ENCODE measurements around the gene BANK1. TPM values are rescaled to one million over a fixed set of nuclear protein-coding genes. Genes with fewer than 3 reads are reported as not detected.

The BANK1 gene
- total and polyA plus RNA-seq, 2 of the 4 experiments (the other 2 are of a cell fraction): under 0.01 to 0.51 TPM

- Histone ChIP-seq H3K4me1 (ENCODE audit: control insufficient read depth, insufficient read depth, low read length) (no peaks in the 10 kb centered on the region), H3K23ac (ENCODE audit: low read depth, low read length) (no peak overlapping the region), H2AK9ac (replicated peaks; ENCODE audit: low read depth, low read length, poor library complexity) (no peak overlapping the region), H4K91ac (ENCODE audit: insufficient read depth, low read depth, low read length) (no peak overlapping the region), H3K9me1 (ENCODE audit: insufficient read depth, low read length) (no peaks in the 10 kb centered on the region), H3K79me1 (ENCODE audit: low read depth in 1 of 2, low read length in 2 of 2) (no peaks in the 10 kb centered on the region), H3K56ac (ENCODE audit: extremely low read depth, insufficient read depth, low read length) (no peak overlapping the region), H3K4ac (ENCODE audit: low read depth, low read length) (no peak overlapping the region), H4K8ac (ENCODE audit: low read depth in 2 of 2, low read length in 2 of 2) (no peak overlapping the region), H2AK5ac (ENCODE audit: low read depth, low read length) (no peak overlapping the region), H2BK5ac (ENCODE audit: low read depth, low read length, poor library complexity, severe bottlenecking) (no peak overlapping the region), H2BK120ac (ENCODE audit: low read depth, low read length) (no peak overlapping the region), H3K14ac (replicated peaks; ENCODE audit: low read depth, low read length) (no peak overlapping the region), H2AFZ (replicated peaks; ENCODE audit: low read length, poor library complexity) (no peak overlapping the region), H3K9ac (ENCODE audit: low read depth, low read length) (no peak overlapping the region), H4K5ac (ENCODE audit: low read depth, low read length) (no peak overlapping the region), H3K27ac (ENCODE audit: insufficient read depth, low read length) (no peak overlapping the region), H3K9me3 (ENCODE audit: control insufficient read depth, insufficient read depth, low read length) (no peaks in the 10 kb centered on the region), H3K4me3 (ENCODE audit: insufficient read depth, low read depth, low read length) (no peak overlapping the region), H3K27me3 (ENCODE audit: control insufficient read depth, insufficient read depth, low read length) (no peaks in the 10 kb centered on the region), H3K18ac (ENCODE audit: low read depth, low read length) (no peak overlapping the region), H2BK20ac (ENCODE audit: low read depth, low read length) (no peak overlapping the region), H2BK15ac (ENCODE audit: low read depth, low read length) (no peak overlapping the region), H3K36me3 (ENCODE audit: control insufficient read depth, insufficient read depth, low read length) (no peaks in the 10 kb centered on the region), H3K4me2 (ENCODE audit: low read depth, low read length) (no peak overlapping the region), H4K20me1 (ENCODE audit: insufficient read depth, low read length) (no peaks in the 10 kb centered on the region)
- in situ Hi-C loops (cut with MboI; ENCODE audit: low sequenced_read_pairs) (no loop called here), dilution Hi-C loops (cut with HindIII; ENCODE audit: low sequenced_read_pairs, unreplicated experiment) (no loop called here), intact Hi-C loops (cut with micrococcal nuclease) (no loop called here)
- TF ChIP-seq ELK1 (IDR thresholded peaks at IDR 0.05; ENCODE audit: borderline replicate concordance, low read depth, low read length): no peak
- no peak for TF ChIP-seq MXI1 (IDR thresholded peaks at IDR 0.05; ENCODE audit: borderline replicate concordance, low read depth, low read length)
- TF ChIP-seq FOS (IDR thresholded peaks at IDR 0.05; ENCODE audit: low read depth, low read length): no peak
- no peak for TF ChIP-seq RFX5 (IDR thresholded peaks at IDR 0.05; ENCODE audit: low read depth, low read length)
- TF ChIP-seq POLR2A (IDR thresholded peaks at IDR 0.05; ENCODE audit: low read depth, low read length): no peak
- TF ChIP-seq CEBPB (IDR thresholded peaks at IDR 0.05; ENCODE audit: low read depth, low read length): no peak
- TF ChIP-seq CHD1 (IDR thresholded peaks at IDR 0.05; ENCODE audit: low read depth, low read length): no peak
- no peak for TF ChIP-seq MAFK (IDR thresholded peaks at IDR 0.05; ENCODE audit: low read depth, low read length)
- TF ChIP-seq RCOR1 (IDR thresholded peaks at IDR 0.05; ENCODE audit: insufficient replicate concordance, low read length): no peak
- TF ChIP-seq NFE2L2 (IDR thresholded peaks at IDR 0.05; ENCODE audit: low read depth, low read length): no peak
- TF ChIP-seq, protein P1, sequence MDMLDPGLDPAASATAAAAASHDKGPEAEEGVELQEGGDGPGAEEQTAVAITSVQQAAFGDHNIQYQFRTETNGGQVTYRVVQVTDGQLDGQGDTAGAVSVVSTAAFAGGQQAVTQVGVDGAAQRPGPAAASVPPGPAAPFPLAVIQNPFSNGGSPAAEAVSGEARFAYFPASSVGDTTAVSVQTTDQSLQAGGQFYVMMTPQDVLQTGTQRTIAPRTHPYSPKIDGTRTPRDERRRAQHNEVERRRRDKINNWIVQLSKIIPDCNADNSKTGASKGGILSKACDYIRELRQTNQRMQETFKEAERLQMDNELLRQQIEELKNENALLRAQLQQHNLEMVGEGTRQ (IDR thresholded peaks at IDR 0.05; ENCODE audit: low read depth, low read length): no peak
- TF ChIP-seq SMC3 (IDR thresholded peaks at IDR 0.05; ENCODE audit: low read depth, low read length): no peak
- TF ChIP-seq CTCF (conservative IDR thresholded peaks at IDR 0.05; ENCODE audit: low read depth, low read length): no peak
- no peak for TF ChIP-seq MAZ (IDR thresholded peaks at IDR 0.05; ENCODE audit: borderline replicate concordance, low read depth, low read length)
- no peak for TF ChIP-seq BHLHE40 (IDR thresholded peaks at IDR 0.05; ENCODE audit: low read depth, low read length)
- TF ChIP-seq RAD21 (IDR thresholded peaks at IDR 0.05; ENCODE audit: low read length): no peak
- ChIA-PET CTCF (no interaction called here), POLR2A (ENCODE audit: unreplicated experiment) (no interaction called here)
- ATAC-seq (ENCODE audit: low read depth): no peak
- BruUV-seq (replicated peaks): no TSS peak
- no CpG with 5 or more reads among the region's 1 CpG for WGBS, 2 experiments (ENCODE audit: extremely low coverage in 2 of 2, insufficient read length in 1 of 2)
- DNase-seq: no peak
These were observed 64.7 kb downstream of the BANK1 start for GRCh38 chr4:101855239-101855638.
